GM23248 (cell line): ENCODE data around the gene HDAC9. TPM values are rescaled to one million over a fixed set of nuclear protein-coding genes. Genes with fewer than 3 reads are reported as not detected.

ENCODE experiments used
- DNase-seq: peaks from one replicate; pipeline ENCODE4 v3.0.0-alpha.2; 2015
- H2AFZ ChIP-seq: fragments of 200-600 bp; sonication (generic); 2 replicates; pipeline ENCODE4 v1.6.1; 2016; ENCODE audit warnings: antibody characterized with exemption
- H3F3A ChIP-seq: fragments of 200-600 bp; sonication (generic); 2 replicates; pipeline ENCODE4 v1.6.1; 2016; ENCODE audit warnings: mild to moderate bottlenecking, antibody characterized with exemption, mixed run types; ENCODE audit not compliant: insufficient read depth
- H3K27ac ChIP-seq: fragments of 200-600 bp; sonication (generic); 2 replicates; pipeline ENCODE4 v1.5.1; 2016; ENCODE audit warnings: mild to moderate bottlenecking
- H3K27me3 ChIP-seq: fragments of 200-600 bp; sonication (generic); replicated peaks from 2 replicates; pipeline ENCODE4 v1.6.1; 2016; ENCODE audit warnings: mild to moderate bottlenecking; ENCODE audit not compliant: insufficient read depth
- H3K36me3 ChIP-seq: fragments of 200-600 bp; sonication (generic); 2 replicates; pipeline ENCODE4 v1.6.1; 2016; ENCODE audit warnings: low read depth, mild to moderate bottlenecking
- H3K4me1 ChIP-seq: fragments of 200-600 bp; sonication (generic); 2 replicates; pipeline ENCODE4 v1.6.1; 2016; ENCODE audit warnings: mild to moderate bottlenecking; ENCODE audit not compliant: insufficient read depth
- H3K4me2 ChIP-seq: fragments of 200-600 bp; sonication (generic); one replicate; pipeline ENCODE4 v1.6.1; 2016; ENCODE audit warnings: mild to moderate bottlenecking; ENCODE audit not compliant: unreplicated experiment
- H3K4me3 ChIP-seq: fragments of 200-600 bp; sonication (generic); 2 replicates; pipeline ENCODE4 v1.5.1; 2016; ENCODE audit warnings: mild to moderate bottlenecking
- H3K79me2 ChIP-seq: fragments of 200-600 bp; sonication (generic); 2 replicates; pipeline ENCODE4 v1.6.1; 2016; ENCODE audit warnings: mild to moderate bottlenecking; ENCODE audit not compliant: insufficient read depth
- H3K9ac ChIP-seq: fragments of 200-600 bp; sonication (generic); 2 replicates; pipeline ENCODE4 v1.6.1; 2016; ENCODE audit warnings: mild to moderate bottlenecking
- H3K9me2 ChIP-seq: fragments of 200-600 bp; sonication (generic); 2 replicates; pipeline ENCODE4 v1.6.1; 2016; ENCODE audit warnings: mixed run types, mild to moderate bottlenecking, moderate library complexity; ENCODE audit not compliant: insufficient read depth
- H3K9me3 ChIP-seq: fragments of 200-600 bp; sonication (generic); one replicate; pipeline ENCODE4 v1.6.1; 2017; ENCODE audit warnings: low read depth
- H4K20me1 ChIP-seq: fragments of 200-600 bp; sonication (generic); 2 replicates; pipeline ENCODE4 v1.6.0; 2016; ENCODE audit not compliant: insufficient read depth
- EZH2 ChIP-seq: fragments of 200-600 bp; sonication (generic); IDR thresholded peaks from 2 replicates; pipeline ENCODE4 v1.6.1; 2018; ENCODE audit warnings: antibody characterized with exemption, mild to moderate bottlenecking; ENCODE audit not compliant: insufficient read depth, poor library complexity, severe bottlenecking
- EZH2phosphoT487 ChIP-seq: fragments of 200-600 bp; sonication (generic); IDR thresholded peaks from 2 replicates; pipeline ENCODE4 v1.6.1; 2018; ENCODE audit warnings: antibody characterized with exemption, moderate library complexity, mild to moderate bottlenecking, low read depth; ENCODE audit not compliant: insufficient read depth
- WGBS, 2 experiments: methylation state at CpG; one replicate each; pipeline ENCODE4 v1.1.6; 2015 to 2017; ENCODE audit warnings: low lambda C conversion rate in 2 of 2, low coverage in 1 of 2; ENCODE audit errors: missing lambda C conversion rate in 2 of 2; 5-methylcytosine and 5-hydroxymethylcytosine counted together
- in situ Hi-C: fragments of 300-500 bp; cut with MboI; formaldehyde crosslinking; loops from 2 replicates; pipeline ENCODE4 v1.15.0; 2020
- polyA plus RNA-seq: library from polyadenylated mRNA; unstranded; fragments of >200 nt; fragmentation: Nextera tagmentation; extraction: Ambion mirVana; gene quantifications from 2 replicates; pipeline ENCODE4 v1.2.1, GENCODE V29; 2016
- total RNA-seq: library from RNA; depleted of rRNA; stranded (reverse); fragments of >200 nt; shearing (Covaris generic); gene quantifications from 2 replicates; pipeline ENCODE4 v1.2.3, GENCODE V29; 2014

The HDAC9 gene
- total and polyA plus RNA-seq, 2 experiments from 2014 or later, result 1.6 to 2.1 TPM

DNA sequence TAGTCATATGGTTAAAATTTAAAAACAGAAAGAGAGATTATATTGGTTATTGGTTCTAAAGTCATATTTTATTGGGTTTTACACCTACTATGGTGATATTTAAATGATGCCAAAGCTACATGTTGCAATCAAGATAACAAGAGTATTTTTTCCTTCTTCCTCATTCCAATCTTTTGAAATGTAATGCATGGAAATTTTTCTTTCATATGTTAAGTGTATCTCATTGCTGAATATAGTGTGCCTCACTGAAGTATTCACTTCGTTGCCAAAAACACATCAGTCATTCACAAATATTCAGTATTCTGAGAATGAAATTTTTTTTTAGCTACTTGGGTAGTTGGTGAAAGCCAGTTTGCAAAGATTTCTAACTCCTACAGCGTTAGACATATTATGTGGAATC is 19.5 kb downstream of the HDAC9 start:
- H3F3A ChIP-seq, result peaks cover 4% of the 10 kb centered on the region; the same call in 1 of the 2 replicates
- H3K79me2 ChIP-seq, result peaks cover 2% of the 10 kb centered on the region; the same call in 1 of the 2 replicates
- H3K27ac ChIP-seq, result 0 out of 2 replicates have a peak overlapping the region, but pooled peaks have one; percentile 13
- peaks cover 39% of the 10 kb centered on the region for H3K4me1 ChIP-seq
- peak; percentile 42 for DNase-seq
- H3K4me3 ChIP-seq, result 0 out of 2 replicates have a peak overlapping the region, but pooled peaks have one; percentile 22
- no peaks in the 10 kb centered on the region for H3K9me3 ChIP-seq
- in situ Hi-C loops, result no loop called here
- no peak for TF ChIP-seq EZH2phosphoT487
- TF ChIP-seq EZH2, result no peak
- no peaks in the 10 kb centered on the region for H3K27me3 ChIP-seq
- H3K9me2 ChIP-seq, result no peaks in the 10 kb centered on the region
- H4K20me1 ChIP-seq, result no peaks in the 10 kb centered on the region
- no peaks in the 10 kb centered on the region; the same call in 1 of the 2 replicates for H3K36me3 ChIP-seq
- 34 to 55% methylated on average over 2 of the region's 2 CpGs for WGBS, 2 experiments
- peak overlapping the region; percentile 41 for H3K4me2 ChIP-seq
- H3K9ac ChIP-seq, result no peak overlapping the region
- H2AFZ ChIP-seq, result no peak overlapping the region

DNA sequence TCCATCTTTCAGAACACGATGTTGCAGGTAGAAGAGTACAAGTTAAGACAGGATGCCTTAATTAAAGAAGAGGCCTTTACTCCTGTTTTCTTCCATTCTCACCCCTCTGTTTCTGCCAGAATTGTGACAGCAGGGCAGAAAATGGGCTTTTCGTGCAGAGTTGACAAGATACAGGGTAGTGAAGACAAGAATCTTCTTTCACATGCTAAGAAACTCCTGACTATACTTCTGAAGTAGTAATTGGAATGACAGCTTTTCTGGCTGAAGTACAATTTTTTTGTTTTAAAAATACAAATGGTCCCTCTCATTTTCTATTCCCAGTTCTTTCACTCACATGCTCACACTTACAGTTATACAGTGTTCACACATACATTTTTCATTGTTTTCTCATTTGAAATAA is 22.1 kb downstream of the HDAC9 start:
- H3K79me2 ChIP-seq, result no peaks in the 10 kb centered on the region
- no peaks in the 10 kb centered on the region for H4K20me1 ChIP-seq
- H3F3A ChIP-seq, result peaks cover 18% of the 10 kb centered on the region; the same call in 1 of the 2 replicates
- no peak overlapping the region for H3K27ac ChIP-seq
- no peak overlapping the region for H3K4me2 ChIP-seq
- peaks cover 34% of the 10 kb centered on the region for H3K4me1 ChIP-seq
- DNase-seq, result no peak
- no peak for TF ChIP-seq EZH2phosphoT487
- no peak for TF ChIP-seq EZH2
- H3K9me2 ChIP-seq, result no peaks in the 10 kb centered on the region
- H3K4me3 ChIP-seq, result no peak overlapping the region
- no peak overlapping the region for H3K9ac ChIP-seq
- H3K9me3 ChIP-seq, result no peaks in the 10 kb centered on the region
- in situ Hi-C loops, result no loop called here
- WGBS, 2 experiments, result 59% methylated on average over 2 of the region's 2 CpGs
- H3K36me3 ChIP-seq, result no peaks in the 10 kb centered on the region
- H2AFZ ChIP-seq, result no peak overlapping the region
- H3K27me3 ChIP-seq, result no peaks in the 10 kb centered on the region

DNA sequence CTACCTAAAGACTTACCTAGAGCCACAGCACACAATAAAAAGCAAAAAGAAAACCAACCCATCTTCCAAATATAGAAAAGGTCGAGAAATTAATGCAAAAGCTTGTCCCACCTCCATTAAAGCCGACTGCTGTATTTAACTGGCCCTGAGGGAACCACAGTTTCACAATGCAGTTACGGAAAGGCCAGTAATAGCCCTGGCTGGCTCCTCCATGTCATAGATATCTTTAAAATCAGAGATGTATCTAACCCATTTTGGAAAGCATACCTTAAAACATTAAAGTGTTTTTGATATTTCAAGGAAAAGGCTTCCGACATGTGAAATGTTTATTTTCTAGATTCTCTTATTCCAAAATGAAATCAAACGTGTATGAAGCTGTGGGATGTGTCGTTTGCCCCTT is 23.0 kb downstream of the HDAC9 start:
- TF ChIP-seq EZH2 (no peak), EZH2phosphoT487 (no peak)
- 87 to 89% methylated on average over 6 of the region's 6 CpGs for WGBS, 2 experiments
- in situ Hi-C loops, result no loop called here

DNA sequence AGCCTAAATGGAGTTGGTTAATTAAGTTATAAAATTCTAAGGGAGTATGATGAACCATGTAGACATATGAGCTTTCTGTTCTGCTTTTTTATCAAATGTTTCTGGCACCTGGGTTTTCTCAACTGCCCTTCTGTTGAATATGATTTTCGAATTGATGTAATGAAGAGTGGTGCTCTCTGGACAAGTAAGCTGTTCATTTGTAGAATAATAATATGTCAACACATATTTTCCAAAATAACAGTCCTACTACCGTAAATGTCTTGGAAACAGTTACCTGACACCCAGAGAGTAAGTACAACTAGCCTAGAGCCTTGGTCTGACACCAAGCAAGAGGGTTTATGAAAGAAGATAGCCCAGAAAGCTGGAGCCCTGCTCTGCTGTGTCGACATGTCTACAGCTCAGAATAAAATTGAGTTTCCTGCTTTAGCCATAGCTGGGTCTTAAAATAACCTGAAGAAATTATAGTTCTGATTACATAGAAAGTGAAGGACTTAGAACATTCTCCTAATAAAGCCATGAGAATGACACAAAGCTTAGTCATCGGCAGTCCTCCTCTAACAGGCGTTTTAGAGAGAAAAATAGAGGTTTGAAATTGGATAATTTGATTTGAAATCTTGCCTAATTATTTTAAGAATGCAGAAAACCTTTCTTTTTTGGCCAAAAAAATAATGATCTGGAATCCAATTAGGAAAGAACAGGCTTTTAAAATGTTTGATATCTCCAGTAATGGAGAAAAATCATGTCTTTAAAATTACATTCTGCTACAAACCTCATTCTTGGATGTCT is 25.1 kb downstream of the HDAC9 start:
- no peaks in the 10 kb centered on the region for H4K20me1 ChIP-seq
- peak overlapping the region; percentile 47 for H3K27ac ChIP-seq
- TF ChIP-seq EZH2phosphoT487 (no peak), EZH2 (no peak)
- H3F3A ChIP-seq, result peaks cover 14% of the 10 kb centered on the region; the same call in 1 of the 2 replicates
- H3K79me2 ChIP-seq, result no peaks in the 10 kb centered on the region
- in situ Hi-C loops, result no loop called here
- H3K4me2 ChIP-seq, result peak overlapping the region; percentile 48
- H3K27me3 ChIP-seq, result no peaks in the 10 kb centered on the region
- WGBS, 2 experiments, result 41% methylated on average over 5 of the region's 5 CpGs
- H3K9ac ChIP-seq, result no peak overlapping the region
- H3K36me3 ChIP-seq, result no peaks in the 10 kb centered on the region
- H2AFZ ChIP-seq, result peak overlapping the region; percentile 67
- peak; percentile 73 for DNase-seq
- H3K4me3 ChIP-seq, result peak overlapping the region; percentile 18
- H3K9me3 ChIP-seq, result no peaks in the 10 kb centered on the region
- peaks cover 23% of the 10 kb centered on the region for H3K4me1 ChIP-seq
- no peaks in the 10 kb centered on the region for H3K9me2 ChIP-seq

More for the DNA sequence above, 23.0 kb downstream of the HDAC9 start:
- DNase-seq, result no peak
- no peak overlapping the region for H3K27ac ChIP-seq
- no peak overlapping the region for H3K4me3 ChIP-seq
- no peaks in the 10 kb centered on the region for H3K36me3 ChIP-seq
- no peaks in the 10 kb centered on the region for H3K27me3 ChIP-seq
- H4K20me1 ChIP-seq, result no peaks in the 10 kb centered on the region
- H3K9me3 ChIP-seq, result no peaks in the 10 kb centered on the region
- H3K79me2 ChIP-seq, result no peaks in the 10 kb centered on the region
- H3K4me1 ChIP-seq, result peaks cover 34% of the 10 kb centered on the region
- no peaks in the 10 kb centered on the region for H3K9me2 ChIP-seq
- H3K4me2 ChIP-seq, result no peak overlapping the region
- H3K9ac ChIP-seq, result no peak overlapping the region
- no peak overlapping the region for H2AFZ ChIP-seq
- H3F3A ChIP-seq, result peaks cover 18% of the 10 kb centered on the region; the same call in 1 of the 2 replicates
